ENCODE data around the gene CLPX. TPM values are rescaled to one million over a fixed set of nuclear protein-coding genes. Genes with fewer than 3 reads are reported as not detected.
"Not testable (repeated sequence)": the region's sequence is repeated elsewhere in the genome, so short reads cannot be mapped to it uniquely, and the experiment has no call there.

CLPX gene
- total RNA-seq, 1 experiment from 2014 or later = 26.2 TPM

DNA sequence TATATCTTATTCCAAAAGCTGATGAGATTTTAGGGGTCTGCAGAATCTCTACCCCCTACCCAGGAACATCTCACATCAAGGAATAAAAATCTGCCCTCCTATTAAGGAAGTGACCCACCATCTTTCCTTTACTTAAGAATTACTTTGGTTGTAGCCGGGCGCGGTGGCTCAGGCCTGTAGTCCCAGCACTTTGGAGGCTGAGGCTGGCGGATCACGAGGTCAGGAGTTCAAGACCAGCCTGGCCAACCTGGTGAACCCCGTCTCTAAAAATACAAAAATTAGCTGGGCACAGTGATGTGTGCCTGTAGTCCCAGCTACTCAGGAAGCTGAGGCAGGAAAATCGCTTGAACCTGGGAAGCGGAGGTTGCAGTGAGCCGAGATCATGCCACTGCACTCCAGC lies 3.3 kb upstream of the CLPX start:
- H3K9ac ChIP-seq (ENCODE audit: low read length); DNase-seq; H3K9me3 ChIP-seq (ENCODE audit: low read length); H3K27ac ChIP-seq (ENCODE audit: low read length); H3K36me3 ChIP-seq (ENCODE audit: insufficient read depth, low read length); H2AFZ ChIP-seq (ENCODE audit: low read length); H4K20me1 ChIP-seq (ENCODE audit: insufficient read depth, low read depth, low read length); H3K27me3 ChIP-seq (ENCODE audit: low read length); H3K9me2 ChIP-seq (replicated peaks; ENCODE audit: insufficient read depth, low read length); H3K4me3 ChIP-seq (ENCODE audit: low read length); H3K4me2 ChIP-seq (ENCODE audit: low read depth, low read length, poor library complexity, severe bottlenecking): not testable (repeated sequence)
- Histone ChIP-seq H3K79me2 (ENCODE audit: low read length) (peaks cover 16% of the 10 kb centered on the region), H3K4me1 (ENCODE audit: low read length) (peaks cover 15% of the 10 kb centered on the region)

DNA sequence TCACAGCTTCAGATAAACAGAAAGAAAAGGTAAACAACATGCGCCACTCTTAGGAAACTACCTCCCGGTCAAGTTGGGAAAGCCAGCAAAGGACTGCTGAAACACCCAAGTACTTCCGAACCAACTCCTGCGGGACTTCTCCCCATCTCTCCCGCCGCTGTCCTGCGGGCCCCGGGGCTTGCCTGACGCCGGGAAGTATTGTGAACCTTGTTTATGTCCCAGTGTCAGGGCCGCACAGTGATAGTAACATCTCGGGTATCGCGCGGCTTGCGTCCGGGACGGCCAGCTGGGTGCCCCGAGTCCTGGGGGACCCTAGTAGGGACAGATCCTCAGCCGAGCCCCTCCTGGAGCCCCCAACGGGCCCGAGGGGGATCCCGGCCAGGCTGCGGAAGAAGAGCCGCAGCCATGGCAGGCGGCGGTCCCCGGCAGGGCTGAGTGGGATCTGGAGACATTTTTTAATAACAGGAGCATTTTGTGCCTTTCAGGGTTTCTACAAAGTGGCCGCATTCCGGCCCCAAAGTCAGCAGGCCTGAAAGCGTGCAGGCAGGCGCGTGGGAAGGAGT lies 756 bp downstream of the CLPX start:
- H3K27me3 ChIP-seq (ENCODE audit: low read length) = no peaks in the 10 kb centered on the region
- H3K9ac ChIP-seq (ENCODE audit: low read length) = peak overlapping the region; percentile 99
- peak overlapping the region; percentile 81 for H3K27ac ChIP-seq (ENCODE audit: low read length)
- H2AFZ ChIP-seq (ENCODE audit: low read length) = peak overlapping the region; percentile 95
- DNase-seq = peak; percentile 84
- no peaks in the 10 kb centered on the region for H3K9me2 ChIP-seq (replicated peaks; ENCODE audit: insufficient read depth, low read length)
- peaks cover 11% of the 10 kb centered on the region; the same call in 1 of the 2 replicates for H3K36me3 ChIP-seq (ENCODE audit: insufficient read depth, low read length)
- peak overlapping the region; percentile 98 for H3K4me2 ChIP-seq (ENCODE audit: low read depth, low read length, poor library complexity, severe bottlenecking)
- H4K20me1 ChIP-seq (ENCODE audit: insufficient read depth, low read depth, low read length) = peaks cover 5% of the 10 kb centered on the region; the same call in 1 of the 2 replicates
- peaks cover 28% of the 10 kb centered on the region for H3K4me1 ChIP-seq (ENCODE audit: low read length)
- H3K9me3 ChIP-seq (ENCODE audit: low read length) = no peaks in the 10 kb centered on the region
- H3K79me2 ChIP-seq (ENCODE audit: low read length) = peaks cover 56% of the 10 kb centered on the region
- H3K4me3 ChIP-seq (ENCODE audit: low read length) = peak overlapping the region; percentile 91

DNA sequence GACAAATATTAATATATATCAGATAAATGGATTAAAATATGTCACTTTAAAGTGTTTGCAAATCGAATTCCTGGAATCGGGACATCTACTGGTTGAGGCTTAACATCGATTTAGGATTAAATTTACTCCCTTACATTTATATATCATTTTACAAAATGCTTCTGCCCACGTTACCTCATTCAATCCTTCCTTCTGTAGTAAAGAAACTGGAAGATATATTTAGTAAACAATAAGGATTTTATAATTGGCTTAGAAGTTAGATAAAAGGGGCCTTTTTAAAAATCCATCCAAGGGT lies 1.3 kb downstream of the CLPX start:
- peak overlapping the region; percentile 98 for H3K4me2 ChIP-seq (ENCODE audit: low read depth, low read length, poor library complexity, severe bottlenecking)
- H3K9me2 ChIP-seq (replicated peaks; ENCODE audit: insufficient read depth, low read length) = no peaks in the 10 kb centered on the region
- peaks cover 5% of the 10 kb centered on the region; the same call in 1 of the 2 replicates for H4K20me1 ChIP-seq (ENCODE audit: insufficient read depth, low read depth, low read length)
- H3K9ac ChIP-seq (ENCODE audit: low read length) = peak overlapping the region; percentile 99
- H3K36me3 ChIP-seq (ENCODE audit: insufficient read depth, low read length) = peaks cover 17% of the 10 kb centered on the region; the same call in 1 of the 2 replicates
- H3K4me1 ChIP-seq (ENCODE audit: low read length) = peaks cover 25% of the 10 kb centered on the region
- DNase-seq = no peak
- H3K9me3 ChIP-seq (ENCODE audit: low read length) = no peaks in the 10 kb centered on the region
- H3K4me3 ChIP-seq (ENCODE audit: low read length) = peak overlapping the region; percentile 91
- H3K79me2 ChIP-seq (ENCODE audit: low read length) = peaks cover 60% of the 10 kb centered on the region
- no peaks in the 10 kb centered on the region for H3K27me3 ChIP-seq (ENCODE audit: low read length)
- H3K27ac ChIP-seq (ENCODE audit: low read length) = peak overlapping the region; percentile 81
- 0 out of 2 replicates have a peak overlapping the region, but pooled peaks have one; percentile 95 for H2AFZ ChIP-seq (ENCODE audit: low read length)

DNA sequence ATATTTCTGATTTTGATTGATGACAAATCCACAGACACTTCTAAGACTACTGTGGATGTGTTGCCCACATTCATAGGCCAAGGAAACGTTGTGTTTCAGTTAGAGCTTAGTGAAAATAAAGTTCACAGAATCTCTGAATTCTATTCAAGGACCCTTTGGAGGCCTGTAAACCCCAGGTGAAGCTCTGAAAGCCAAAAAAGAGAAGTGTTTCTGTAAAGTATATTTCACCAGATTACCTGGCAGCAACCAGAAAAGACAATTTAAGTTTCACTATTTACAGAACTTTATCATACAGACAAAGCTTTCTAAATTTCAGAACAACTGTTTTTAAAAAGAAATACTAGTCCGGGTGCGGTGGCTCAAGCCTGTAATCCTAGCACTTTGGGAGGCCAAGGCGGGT lies 2.6 kb downstream of the CLPX start:
- Histone ChIP-seq H3K4me1 (ENCODE audit: low read length) (peaks cover 25% of the 10 kb centered on the region), H3K27me3 (ENCODE audit: low read length) (no peaks in the 10 kb centered on the region), H3K9me3 (ENCODE audit: low read length) (no peaks in the 10 kb centered on the region), H3K4me3 (ENCODE audit: low read length) (peak overlapping the region; percentile 43; the same call in 1 of the 2 replicates), H4K20me1 (ENCODE audit: insufficient read depth, low read depth, low read length) (peaks cover 5% of the 10 kb centered on the region; the same call in 1 of the 2 replicates), H2AFZ (ENCODE audit: low read length) (no peak overlapping the region), H3K36me3 (ENCODE audit: insufficient read depth, low read length) (peaks cover 26% of the 10 kb centered on the region; the same call in 1 of the 2 replicates), H3K9ac (ENCODE audit: low read length) (peak overlapping the region; percentile 31; the same call in 1 of the 2 replicates), H3K9me2 (replicated peaks; ENCODE audit: insufficient read depth, low read length) (no peaks in the 10 kb centered on the region), H3K79me2 (ENCODE audit: low read length) (peaks cover 67% of the 10 kb centered on the region), H3K4me2 (ENCODE audit: low read depth, low read length, poor library complexity, severe bottlenecking) (peak overlapping the region; percentile 98), H3K27ac (ENCODE audit: low read length) (peak overlapping the region; percentile 57)
- peak; percentile 49 for DNase-seq

DNA sequence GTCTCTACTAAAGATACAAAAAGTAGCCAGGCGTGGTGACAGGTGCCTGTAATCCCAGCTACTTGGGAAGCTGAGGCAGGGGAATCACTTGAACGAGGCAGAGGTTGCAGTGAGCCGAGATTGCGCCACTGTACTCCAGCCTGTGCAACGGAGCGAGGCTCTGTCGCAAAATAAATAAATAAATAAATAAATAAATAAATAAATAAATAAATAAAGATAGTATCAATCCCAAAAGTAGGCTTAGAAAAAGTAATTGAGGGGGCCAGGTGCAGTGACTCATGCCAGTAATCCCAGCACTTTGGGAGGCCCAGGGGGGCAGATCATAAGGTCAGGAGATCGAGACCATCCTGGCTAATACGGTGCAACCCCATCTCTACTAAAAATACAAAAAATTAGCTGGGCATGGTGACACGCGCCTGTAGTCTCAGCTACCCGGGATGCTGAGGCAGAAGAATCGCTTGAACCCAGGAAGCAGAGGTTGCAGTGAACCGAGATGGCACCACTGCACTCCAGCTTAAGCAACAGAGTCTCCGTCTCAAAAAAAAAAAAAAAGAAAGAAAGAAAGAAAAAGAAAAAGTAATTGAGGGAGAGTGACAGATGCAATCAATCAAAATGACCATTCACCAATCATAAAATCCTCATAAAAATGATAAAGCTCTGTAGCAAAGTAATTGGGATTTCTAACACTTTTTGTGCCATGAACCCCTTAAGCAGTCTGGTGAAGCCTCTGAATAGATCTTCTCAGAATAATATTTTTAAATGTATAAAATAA lies 3.4 kb downstream of the CLPX start:
- not testable (repeated sequence) for H2AFZ ChIP-seq (ENCODE audit: low read length); DNase-seq; H3K9ac ChIP-seq (ENCODE audit: low read length); H3K27me3 ChIP-seq (ENCODE audit: low read length); H3K4me3 ChIP-seq (ENCODE audit: low read length); H4K20me1 ChIP-seq (ENCODE audit: insufficient read depth, low read depth, low read length); H3K9me3 ChIP-seq (ENCODE audit: low read length); H3K9me2 ChIP-seq (replicated peaks; ENCODE audit: insufficient read depth, low read length)
- Histone ChIP-seq H3K79me2 (ENCODE audit: low read length) (peaks cover 71% of the 10 kb centered on the region), H3K4me2 (ENCODE audit: low read depth, low read length, poor library complexity, severe bottlenecking) (peak overlapping the region; percentile 98), H3K27ac (ENCODE audit: low read length) (peak overlapping the region; percentile 57; the same call in 1 of the 2 replicates), H3K4me1 (ENCODE audit: low read length) (peaks cover 25% of the 10 kb centered on the region), H3K36me3 (ENCODE audit: insufficient read depth, low read length) (peaks cover 30% of the 10 kb centered on the region; the same call in 1 of the 2 replicates)

DNA sequence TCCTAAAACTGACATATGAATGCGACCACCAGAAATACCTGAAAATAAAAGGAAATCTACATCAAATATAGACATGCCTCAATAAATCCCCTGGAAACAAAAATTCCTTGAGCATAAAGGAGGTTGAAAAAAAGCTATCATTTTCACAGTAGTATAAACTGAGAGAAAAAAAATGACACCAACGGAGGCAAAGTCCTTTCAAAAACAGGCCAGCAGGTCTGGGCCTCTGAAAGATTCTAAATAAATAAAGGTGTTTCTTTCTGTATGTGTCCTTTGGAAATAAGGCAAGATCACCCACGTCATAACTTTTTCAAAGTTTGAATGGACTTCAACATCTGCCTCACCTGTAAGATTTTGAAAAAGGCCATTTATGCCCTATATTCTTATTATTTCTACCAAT lies 5.0 kb downstream of the CLPX start:
- Histone ChIP-seq H3K4me3 (ENCODE audit: low read length) (no peak overlapping the region), H3K79me2 (ENCODE audit: low read length) (peaks cover 74% of the 10 kb centered on the region), H3K9ac (ENCODE audit: low read length) (no peak overlapping the region)

DNA sequence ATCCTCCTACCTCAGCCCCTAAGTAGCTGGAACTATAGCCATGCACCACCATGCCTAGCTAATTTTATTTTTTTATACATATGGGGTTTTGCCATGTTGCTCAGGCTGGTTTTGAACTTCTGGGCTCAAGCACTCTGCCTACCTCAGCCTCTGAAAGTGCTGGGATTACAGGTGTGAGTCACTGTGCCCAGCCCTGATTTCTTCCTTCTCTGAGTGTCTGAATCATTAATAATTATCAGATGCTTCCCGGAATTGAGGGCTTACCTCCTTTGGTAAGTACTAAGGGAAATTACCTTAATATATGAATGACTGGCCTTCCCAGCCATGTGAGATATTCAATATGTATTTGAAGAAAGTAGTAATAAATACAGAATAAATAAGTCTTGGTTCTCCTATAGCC lies 7.2 kb downstream of the CLPX start:
- Histone ChIP-seq H3K9ac (ENCODE audit: low read length) (no peak overlapping the region), H3K4me1 (ENCODE audit: low read length) (peaks cover 15% of the 10 kb centered on the region), H3K27ac (ENCODE audit: low read length) (no peak overlapping the region), H3K9me2 (replicated peaks; ENCODE audit: insufficient read depth, low read length) (no peaks in the 10 kb centered on the region), H3K36me3 (ENCODE audit: insufficient read depth, low read length) (peaks cover 39% of the 10 kb centered on the region; the same call in 1 of the 2 replicates), H4K20me1 (ENCODE audit: insufficient read depth, low read depth, low read length) (peaks cover 5% of the 10 kb centered on the region; the same call in 1 of the 2 replicates), H3K79me2 (ENCODE audit: low read length) (peaks cover 62% of the 10 kb centered on the region), H3K4me3 (ENCODE audit: low read length) (no peak overlapping the region), H3K4me2 (ENCODE audit: low read depth, low read length, poor library complexity, severe bottlenecking) (no peak overlapping the region), H3K27me3 (ENCODE audit: low read length) (no peaks in the 10 kb centered on the region), H2AFZ (ENCODE audit: low read length) (no peak overlapping the region), H3K9me3 (ENCODE audit: low read length) (no peaks in the 10 kb centered on the region)
- no peak for DNase-seq

More for the DNA sequence above, 5.0 kb downstream of the CLPX start:
- Histone ChIP-seq H3K4me1 (ENCODE audit: low read length) (peaks cover 17% of the 10 kb centered on the region), H3K27me3 (ENCODE audit: low read length) (no peaks in the 10 kb centered on the region), H3K27ac (ENCODE audit: low read length) (no peak overlapping the region), H2AFZ (ENCODE audit: low read length) (no peak overlapping the region), H3K36me3 (ENCODE audit: insufficient read depth, low read length) (peaks cover 36% of the 10 kb centered on the region; the same call in 1 of the 2 replicates), H3K9me2 (replicated peaks; ENCODE audit: insufficient read depth, low read length) (no peaks in the 10 kb centered on the region), H3K9me3 (ENCODE audit: low read length) (no peaks in the 10 kb centered on the region), H3K4me2 (ENCODE audit: low read depth, low read length, poor library complexity, severe bottlenecking) (no peak overlapping the region), H4K20me1 (ENCODE audit: insufficient read depth, low read depth, low read length) (peaks cover 5% of the 10 kb centered on the region; the same call in 1 of the 2 replicates)
- no peak for DNase-seq

DNA sequence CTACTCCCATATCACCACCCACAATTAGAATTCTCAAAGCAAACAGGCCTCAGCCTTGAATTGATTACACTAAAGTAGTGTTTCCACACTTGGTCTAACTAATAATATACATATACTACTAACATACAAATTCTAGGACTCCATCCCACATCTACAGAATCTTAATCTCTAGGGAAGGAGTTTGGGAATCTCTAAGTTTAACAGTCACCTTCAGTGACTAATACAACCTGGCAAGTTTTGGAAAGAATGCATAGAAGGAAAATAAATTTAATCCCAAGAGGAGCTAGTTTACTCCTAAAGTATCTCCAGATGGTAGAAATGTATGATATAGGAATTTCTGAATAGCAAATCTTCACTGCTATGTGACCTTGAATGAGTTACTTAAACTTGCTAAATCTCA lies 9.1 kb downstream of the CLPX start:
- Histone ChIP-seq H3K9me2 (replicated peaks; ENCODE audit: insufficient read depth, low read length) (no peaks in the 10 kb centered on the region), H2AFZ (ENCODE audit: low read length) (no peak overlapping the region), H3K9ac (ENCODE audit: low read length) (no peak overlapping the region), H3K27ac (ENCODE audit: low read length) (no peak overlapping the region), H3K4me2 (ENCODE audit: low read depth, low read length, poor library complexity, severe bottlenecking) (no peak overlapping the region), H3K4me3 (ENCODE audit: low read length) (no peak overlapping the region), H3K9me3 (ENCODE audit: low read length) (no peaks in the 10 kb centered on the region), H3K4me1 (ENCODE audit: low read length) (peaks cover 16% of the 10 kb centered on the region), H3K36me3 (ENCODE audit: insufficient read depth, low read length) (peaks cover 44% of the 10 kb centered on the region), H3K27me3 (ENCODE audit: low read length) (no peaks in the 10 kb centered on the region), H3K79me2 (ENCODE audit: low read length) (peaks cover 63% of the 10 kb centered on the region), H4K20me1 (ENCODE audit: insufficient read depth, low read depth, low read length) (peaks cover 5% of the 10 kb centered on the region; the same call in 1 of the 2 replicates)
- DNase-seq = no peak
